Left ventricle myocardium superior (tissue), 1 donor: ENCODE results near the gene DAND5. TPM values are rescaled to one million over a fixed set of nuclear protein-coding genes. Genes with fewer than 3 reads are reported as not detected.
"Not testable (repeated sequence)": the region's sequence is repeated elsewhere in the genome, so short reads cannot be mapped to it uniquely, and the experiment has no call there.

ENCODE experiments used
- ATAC-seq: fragments of 200-7000 bp; cut with Tn5 transposase; one replicate; pipeline ENCODE4 v1.9.1; 2020; ENCODE audit warnings: mild to moderate bottlenecking, moderate library complexity
- DNase-seq: peaks from one replicate; pipeline ENCODE4 v3.0.0-alpha.2; 2020
- intact Hi-C: fragments of 100-400 bp; cut with micrococcal nuclease; formaldehyde crosslinking; loops from one replicate; pipeline ENCODE4 v1.11.0; 2022
- total RNA-seq: library from RNA; stranded (reverse); fragmentation: NEBNext Ultra II Directional; extraction: Animal tissue kit (Norgen Biotek cat#: 25700); gene quantifications from one replicate; pipeline ENCODE4 v1.2.1, GENCODE V29; 2021
- donor health status: DM: no; HTN: yes; CAD: no; lungs with severe emphysema.

DAND5 gene
- total RNA-seq, 1 donor from 2014 or later: 11.2 TPM

DNA sequence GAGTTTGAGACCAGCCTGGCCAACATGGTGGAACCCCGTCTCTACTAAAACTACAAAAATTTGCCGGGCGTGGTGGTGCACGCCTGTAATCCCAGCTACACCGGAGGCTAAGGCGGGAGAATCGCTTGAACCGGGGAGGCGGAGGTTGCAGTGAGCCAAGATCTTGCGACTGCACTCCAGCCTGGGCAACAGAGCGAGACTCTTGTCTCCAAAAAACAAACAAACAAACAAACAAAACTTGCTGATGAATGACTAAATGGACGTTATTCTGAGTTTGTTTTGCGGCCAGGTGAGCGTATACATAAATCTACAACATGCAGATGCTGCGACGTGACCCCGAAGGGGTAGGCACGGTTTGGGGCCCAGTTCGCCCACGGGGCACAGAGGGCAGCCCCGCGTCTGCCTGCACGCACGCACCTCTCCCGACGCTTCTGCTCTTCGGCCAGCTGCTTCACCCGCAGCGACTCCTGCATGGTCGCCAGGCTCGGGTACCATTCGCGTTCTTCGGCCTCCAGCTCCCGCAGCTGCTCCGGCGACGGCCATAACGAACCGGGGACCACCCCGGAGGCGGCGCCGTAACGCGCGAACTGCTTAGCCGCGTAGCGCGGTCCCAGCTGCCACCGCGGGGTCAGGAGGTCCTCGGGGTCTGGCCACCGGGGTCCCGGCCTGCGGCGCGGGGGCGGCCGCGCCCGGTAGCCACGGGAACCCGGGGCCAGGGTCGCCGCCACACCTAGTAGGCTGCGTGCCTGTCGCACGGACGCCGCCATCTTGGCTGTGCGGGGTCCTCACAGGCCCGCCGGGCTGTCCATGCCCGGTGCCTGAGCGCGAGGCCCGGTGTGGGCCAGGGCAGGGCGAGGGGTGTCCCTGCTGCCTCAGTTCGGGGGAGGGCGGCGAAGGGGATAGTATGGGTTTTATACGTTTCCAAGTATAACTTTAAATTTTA is 12.7 kb upstream of the DAND5 start, which contains the start of gene GADD45GIP1:
Gene GADD45GIP1 (minus strand): TSS at position 778 of the 943 bp plus-strand sequence. CDS start 11 bp downstream, at position 767.
- ATAC-seq: peak; percentile 93
- peak; percentile 90 for DNase-seq
- intact Hi-C loops: no loop called here

DNA sequence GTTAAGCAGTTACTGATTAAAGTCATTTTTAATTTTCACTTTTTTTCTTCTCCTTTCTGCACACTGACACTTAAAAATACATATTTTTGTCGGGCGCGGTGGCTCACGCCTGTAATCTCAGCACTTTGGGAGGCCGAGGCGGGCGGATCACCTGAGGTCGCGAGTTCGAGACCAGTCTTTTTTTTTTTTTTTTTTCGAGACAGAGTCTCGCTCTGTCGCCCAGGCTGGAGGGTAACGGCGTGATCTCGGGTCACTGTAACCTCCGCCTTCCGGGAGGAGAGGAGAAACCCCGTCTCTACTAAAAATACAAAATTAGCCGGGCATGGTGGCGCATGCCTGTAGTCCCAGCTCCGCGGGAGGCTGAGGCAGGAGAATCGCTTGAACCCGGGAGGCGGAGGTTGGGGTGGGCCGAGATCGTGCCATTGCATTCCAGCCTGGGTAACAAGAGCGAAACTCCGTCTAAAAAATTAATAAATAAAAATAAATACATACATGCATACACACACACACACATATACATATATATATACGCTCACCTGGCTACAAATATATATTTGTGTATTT is 11.9 kb upstream of the DAND5 start:
- ATAC-seq: peak; percentile 12
- intact Hi-C loops, DNase-seq: not testable (repeated sequence)

GRCh38 chr19:12959481-12959880 is 9.9 kb upstream of the DAND5 start:
- no peak for ATAC-seq
- intact Hi-C loops: no loop called here
- no peak for DNase-seq

DNA sequence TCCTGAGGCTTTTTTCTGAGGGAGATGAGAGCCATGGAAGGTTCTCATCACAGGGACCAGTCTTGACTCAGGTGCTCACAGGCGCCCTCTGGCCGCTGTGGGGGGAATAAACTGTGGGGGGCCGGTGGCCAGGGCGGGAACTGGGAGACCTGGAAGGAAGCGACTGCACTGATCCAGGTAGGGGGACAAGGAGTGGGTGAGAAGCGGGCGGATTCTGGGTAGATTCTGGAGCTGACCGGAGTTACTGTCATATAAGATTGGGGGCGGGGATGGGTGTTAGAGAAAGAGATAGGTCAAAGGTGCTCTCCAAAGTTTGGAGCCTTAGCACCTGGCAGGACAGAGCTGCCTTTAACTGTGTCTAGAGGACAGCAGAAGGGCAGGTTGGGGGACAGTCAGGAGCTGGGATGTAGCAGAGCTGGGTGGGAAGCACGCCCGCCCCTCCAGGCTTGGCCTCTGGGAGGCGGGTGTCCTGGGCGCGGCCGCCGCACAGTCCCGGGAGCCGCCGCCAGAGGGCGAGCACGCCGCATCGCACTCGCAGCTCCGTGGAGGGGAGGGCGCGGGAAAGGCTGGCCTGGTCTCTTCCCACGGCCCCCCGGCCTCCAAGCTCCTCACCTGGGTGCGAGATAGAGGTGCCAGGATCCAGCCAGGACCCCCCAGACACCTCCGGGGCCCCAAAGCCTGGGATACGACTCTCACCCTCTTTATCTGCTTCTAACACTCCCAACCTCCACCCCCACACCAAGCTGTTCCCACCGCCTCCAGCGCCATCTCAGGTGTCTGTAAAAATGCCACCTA is 4.2 kb upstream of the DAND5 start:
- peak; percentile 89 for ATAC-seq
- DNase-seq: peak; percentile 92
- intact Hi-C loops: no loop called here

- DNase-seq: no peak
- intact Hi-C loops: no loop called here
- no peak for ATAC-seq
Measured at GRCh38 chr19:12965812-12966135, 3.6 kb upstream of the DAND5 start.

GRCh38 chr19:12967907-12968306 is 1.5 kb upstream of the DAND5 start:
- DNase-seq (no peak), ATAC-seq (no peak)
- intact Hi-C loops: no loop called here

- peak; percentile 11 for DNase-seq
- intact Hi-C loops: no loop called here
- peak; percentile 3 for ATAC-seq
Measured at GRCh38 chr19:12970070-12970820, 869 bp downstream of the DAND5 start.

DNA sequence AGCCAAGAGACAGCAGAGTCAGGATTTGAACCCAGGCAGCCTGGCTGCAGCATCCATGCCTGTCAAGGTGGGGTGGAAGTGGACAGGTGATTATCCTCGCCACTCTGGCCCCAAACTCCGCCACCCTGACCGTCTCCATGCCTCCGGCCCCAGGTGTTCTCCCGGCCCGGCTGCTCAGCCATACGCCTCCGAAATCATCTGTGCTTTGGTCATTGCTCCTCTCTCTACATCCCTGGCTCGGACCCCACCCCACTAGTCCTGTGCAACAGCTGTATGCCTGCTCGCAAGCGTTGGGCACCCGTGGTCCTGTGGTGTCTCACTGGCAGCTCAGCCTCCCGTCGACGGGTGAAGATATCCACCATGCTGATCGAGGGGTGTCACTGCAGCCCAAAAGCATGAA is 3.9 kb downstream of the DAND5 start:
- DNase-seq: no peak
- no peak for ATAC-seq
- intact Hi-C loops: no loop called here

- intact Hi-C loops: loop anchor here (5.0 kb wide), 1 partner anchor 288 kb away; no protein-coding TSS in a partner anchor
- ATAC-seq: no peak
- no peak for DNase-seq
Measured at GRCh38 chr19:12974301-12975220, 5.2 kb downstream of the DAND5 start.

DNA sequence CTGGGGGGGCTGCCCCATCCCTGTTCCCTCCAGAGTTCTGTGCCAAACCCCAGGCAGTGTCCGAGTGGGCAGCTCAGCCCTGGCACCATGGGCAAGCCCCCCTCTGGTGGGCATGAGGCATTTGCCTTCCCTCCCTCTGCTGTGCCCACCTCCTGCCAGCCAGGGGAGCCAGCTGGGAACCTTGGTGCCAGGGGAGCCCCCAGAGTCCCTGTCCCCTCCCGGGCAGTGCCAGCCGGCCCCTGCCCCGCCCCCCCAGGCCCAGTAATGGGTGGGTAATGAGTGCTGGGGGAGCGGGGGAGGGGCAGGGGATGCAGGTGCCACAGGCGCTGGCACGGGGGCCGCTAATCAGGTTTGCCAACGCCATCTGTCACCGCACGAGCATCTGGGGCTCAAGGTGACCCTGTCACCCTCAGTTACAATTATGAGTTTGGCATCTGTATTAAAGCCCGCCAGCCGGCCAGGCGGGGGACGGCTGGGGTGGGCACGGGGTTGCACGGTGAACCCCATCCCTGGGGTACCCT is 5.9 kb downstream of the DAND5 start:
- peak; percentile 4 for ATAC-seq

GRCh38 chr19:12976109-12976508 is 6.7 kb downstream of the DAND5 start:
- DNase-seq: not testable (repeated sequence)

More for the DNA sequence above, 5.9 kb downstream of the DAND5 start:
- no peak for DNase-seq
- intact Hi-C loops: loop anchor here (5.0 kb wide), 1 partner anchor 287 kb away; no protein-coding TSS in a partner anchor

DNA sequence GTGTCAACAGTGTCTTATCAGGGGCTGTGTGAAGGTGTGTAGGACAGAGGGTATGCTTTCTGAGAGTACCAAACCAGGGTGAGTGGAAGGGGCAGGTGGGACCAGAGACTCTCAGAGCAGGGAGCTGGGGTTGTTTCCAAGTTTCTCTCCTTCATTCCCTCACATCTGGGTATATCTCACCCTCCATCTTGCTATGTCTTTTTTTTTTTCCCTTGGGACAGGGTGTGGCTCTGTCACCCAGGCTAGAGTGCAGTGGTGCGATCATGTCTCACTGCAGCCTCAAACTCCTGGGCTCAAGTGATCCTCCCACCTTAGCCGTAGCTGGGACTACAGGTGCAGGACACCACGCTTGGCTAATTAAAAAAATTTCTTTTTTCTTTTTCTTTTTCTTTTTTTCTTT is 10.6 kb downstream of the DAND5 start:
- DNase-seq: no peak
- intact Hi-C loops: loop anchor here (5.0 kb wide), 2 partner anchors 107 to 282 kb away; no protein-coding TSS in a partner anchor
- ATAC-seq: no peak

More at GRCh38 chr19:12976109-12976508, 6.7 kb downstream of the DAND5 start:
- intact Hi-C loops: loop anchor here (5.0 kb wide), 1 partner anchor 286 kb away; no protein-coding TSS in a partner anchor
- ATAC-seq: not testable (repeated sequence)

GRCh38 chr19:12982648-12983047 is 13.3 kb downstream of the DAND5 start:
- ATAC-seq (no peak), DNase-seq (no peak)
- intact Hi-C loops: loop anchor here (5.0 kb wide), 1 partner anchor 105 kb away; no protein-coding TSS in a partner anchor

DNA sequence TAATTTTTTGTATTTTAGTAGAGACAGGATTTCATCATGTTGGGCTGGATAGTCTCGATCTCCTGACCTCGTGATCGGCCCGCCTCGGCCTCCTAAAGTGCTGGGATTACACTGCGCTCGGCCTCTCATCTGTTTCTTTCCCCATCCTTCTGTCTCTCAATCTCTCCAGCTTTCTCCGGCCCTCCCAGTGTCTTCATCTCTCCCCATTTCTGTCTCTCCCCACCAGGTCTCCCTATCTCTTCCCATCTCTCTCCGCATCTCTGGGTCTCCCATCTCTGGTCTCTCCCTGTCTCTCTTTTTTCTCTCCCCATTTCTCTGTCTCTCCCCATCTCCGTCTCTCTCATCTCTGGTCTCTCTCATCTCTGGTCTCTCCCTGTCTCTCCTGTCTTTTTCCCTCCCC is 13.7 kb downstream of the DAND5 start:
- no peak for DNase-seq
- intact Hi-C loops: loop anchor here (5.0 kb wide), 1 partner anchor 104 kb away; no protein-coding TSS in a partner anchor
- no peak for ATAC-seq

- intact Hi-C loops: loop anchor here (5.0 kb wide), 1 partner anchor 104 kb away; no protein-coding TSS in a partner anchor
- DNase-seq (peak; percentile 91), ATAC-seq (peak; percentile 80)
Measured at GRCh38 chr19:12983542-12984142, 14.3 kb downstream of the DAND5 start.

DNA sequence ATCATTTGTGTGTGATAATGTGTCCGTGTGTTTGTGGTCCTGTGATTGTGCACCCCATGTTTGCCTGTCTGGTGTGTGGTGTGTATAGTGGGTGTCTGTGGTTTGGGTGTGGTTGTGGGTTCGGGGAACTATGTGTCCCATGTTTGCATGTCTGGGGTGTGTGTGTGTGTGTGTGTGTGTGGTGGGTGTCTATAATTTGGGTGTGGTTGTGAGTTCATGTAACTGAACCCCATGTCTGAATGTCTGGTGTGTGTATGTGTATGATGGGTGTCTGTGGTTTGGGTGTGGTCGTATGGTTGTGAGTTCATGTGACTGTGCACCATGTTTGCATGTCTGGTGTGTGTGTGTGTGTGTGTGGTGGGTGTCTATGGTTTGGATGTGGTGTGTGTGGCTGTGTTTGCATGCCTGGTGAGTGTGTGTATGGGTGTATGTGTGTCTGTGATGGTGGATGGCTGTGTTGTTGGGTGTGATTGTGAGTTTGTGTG is 14.8 kb downstream of the DAND5 start:
- intact Hi-C loops: loop anchor here (5.0 kb wide), 1 partner anchor 103 kb away; no protein-coding TSS in a partner anchor
- DNase-seq (no peak), ATAC-seq (no peak)

- DNase-seq: no peak
- ATAC-seq: peak; percentile 2
- intact Hi-C loops: loop anchor here (5.0 kb wide), 1 partner anchor 103 kb away; no protein-coding TSS in a partner anchor
Measured at GRCh38 chr19:12984683-12985048, 15.3 kb downstream of the DAND5 start.
